GM12891 (cell line): ENCODE data around the gene NINJ2.

ENCODE experiments used
- PAX5 ChIP-seq: IDR thresholded peaks from 2 replicates; pipeline ENCODE4 v1.6.1; 2011; ENCODE audit warnings: low read length, moderate library complexity, mild to moderate bottlenecking; ENCODE audit not compliant: insufficient read depth, severe bottlenecking
- POLR2A ChIP-seq: IDR thresholded peaks from 2 replicates; pipeline ENCODE4 v1.6.1; 2011; ENCODE audit warnings: low read depth, low read length, control low read depth
- POLR2AphosphoS5 ChIP-seq: IDR thresholded peaks from 2 replicates; pipeline ENCODE4 v1.6.1; 2011; ENCODE audit warnings: low read depth, low read length, control low read depth
- POU2F2 ChIP-seq: IDR thresholded peaks from 2 replicates; pipeline ENCODE4 v1.6.1; 2011; ENCODE audit warnings: low read depth, mild to moderate bottlenecking, control low read depth, low read length, moderate library complexity
- SPI1 ChIP-seq: IDR thresholded peaks from 2 replicates; pipeline ENCODE4 v1.6.1; 2011; ENCODE audit warnings: low read depth, low read length, control low read depth
- TAF1 ChIP-seq: IDR thresholded peaks from 2 replicates; pipeline ENCODE4 v1.6.1; 2011; ENCODE audit warnings: low read depth, low read length, control low read depth

GRCh38 chr12:697481-697880 lies 34.2 kb upstream of the NINJ2 start:
- no peak for TF ChIP-seq POLR2A
- no peak for TF ChIP-seq POLR2AphosphoS5
- no peak for TF ChIP-seq TAF1
- no peak for TF ChIP-seq PAX5
- no peak for TF ChIP-seq SPI1
- TF ChIP-seq POU2F2: no peak
